CD4-positive, CD25-positive, alpha-beta regulatory T cell (primary cell): Measurements from ENCODE around the gene EIF2B4. TPM values are rescaled to one million over a fixed set of nuclear protein-coding genes. Genes with fewer than 3 reads are reported as not detected.
"Not testable (repeated sequence)": the region's sequence is repeated elsewhere in the genome, so short reads cannot be mapped to it uniquely, and the experiment has no call there.

Experiments used
- ATAC-seq, 2 donors: fragments of 150-1000 bp; cut with Tn5 transposase; one replicate each; pipeline ENCODE4 v1.10.0; 2021; ENCODE audit warnings: low read depth in 2 of 2, moderate number of reproducible peaks in 2 of 2, moderate library complexity in 1 of 2
- DNase-seq, 3 donors: peaks; one replicate each; pipeline versions ENCODE4 v3.0.0 to v3.0.0-alpha.2; 2012 to 2022; ENCODE audit warnings: mixed read lengths in 1 of 3
- H3K27ac ChIP-seq: one replicate; pipeline ENCODE4 v1.7.0; 2013; ENCODE audit warnings: mild to moderate bottlenecking, low read length; ENCODE audit not compliant: insufficient read depth, poor library complexity, severe bottlenecking
- H3K27me3 ChIP-seq: one replicate; pipeline ENCODE4 v1.7.0; 2013; ENCODE audit warnings: low read length; ENCODE audit not compliant: control insufficient read depth, insufficient read depth
- H3K36me3 ChIP-seq: one replicate; pipeline ENCODE4 v1.7.0; 2013; ENCODE audit warnings: mild to moderate bottlenecking, low read length, moderate library complexity; ENCODE audit not compliant: control insufficient read depth, insufficient read depth
- H3K4me1 ChIP-seq: 2 replicates; pipeline ENCODE4 v1.7.0; 2013; ENCODE audit warnings: mild to moderate bottlenecking, low read length; ENCODE audit not compliant: insufficient read depth, control insufficient read depth, poor library complexity, severe bottlenecking
- H3K4me3 ChIP-seq: one replicate; pipeline ENCODE4 v1.7.0; 2013; ENCODE audit warnings: low read depth, mild to moderate bottlenecking, low read length, moderate library complexity
- H3K9me3 ChIP-seq, 2 experiments: 1 replicate in 1 of 2; 2 replicates in 1 of 2; pipeline ENCODE4 v1.7.0; 2013; ENCODE audit warnings: low read length in 2 of 2, mild to moderate bottlenecking in 1 of 2, moderate library complexity in 1 of 2; ENCODE audit not compliant: control insufficient read depth in 2 of 2
- H3K27ac Mint-ChIP-seq, 3 donors: one replicate each; pipeline ENCODE4 v1.8.0; 2020 to 2022; ENCODE audit warnings: mild to moderate bottlenecking in 3 of 3, mixed read lengths in 3 of 3, moderate library complexity in 2 of 3
- H3K27me3 Mint-ChIP-seq: one replicate; pipeline ENCODE4 v1.8.0; 2022; ENCODE audit warnings: mild to moderate bottlenecking, mixed read lengths
- H3K36me3 Mint-ChIP-seq: one replicate; pipeline ENCODE4 v1.8.0; 2020; ENCODE audit warnings: mixed read lengths
- H3K4me1 Mint-ChIP-seq, 4 donors: one replicate each; pipeline ENCODE4 v1.8.0; 2020 to 2022; ENCODE audit warnings: mixed read lengths in 4 of 4, mild to moderate bottlenecking in 1 of 4
- H3K4me3 Mint-ChIP-seq, 4 donors: one replicate each; pipeline ENCODE4 v1.8.0; 2020 to 2022; ENCODE audit warnings: mild to moderate bottlenecking in 4 of 4, mixed read lengths in 4 of 4, moderate library complexity in 3 of 4
- H3K9me3 Mint-ChIP-seq, 7 donors: one replicate each; pipeline ENCODE4 v1.8.0; 2020 to 2022; ENCODE audit warnings: mixed read lengths in 7 of 7, mild to moderate bottlenecking in 3 of 7, moderate library complexity in 2 of 7
- polyA plus RNA-seq, 4 donors: library from polyadenylated mRNA; unstranded; fragments of 300-500 nt; fragmentation: Illumina TruSeq; gene quantifications; one replicate each; pipeline ENCODE4 v1.2.3, GENCODE V29; 2021
- total RNA-seq: library from RNA; stranded (reverse); gene quantifications from one replicate; pipeline ENCODE4 v1.2.3, GENCODE V29; 2022

The EIF2B4 gene
- total and polyA plus RNA-seq, 5 donors from 2014 or later, result 27.3 to 38.8 (median 33.8) TPM

- Mint-ChIP-seq H3K4me1 (peaks cover 4 to 16% (median 10%) of the 10 kb centered on the region in 4 donors), H3K9me3 (peaks cover 0 to 2% (median 0%) of the 10 kb centered on the region in 7 donors), H3K36me3 (peaks cover 20% of the 10 kb centered on the region), H3K27me3 (no peaks in the 10 kb centered on the region), H3K27ac (no peak overlapping the region), H3K4me3 (peak overlapping the region in 1 of 4 donors; percentile 68)
- DNase-seq (no peak), ATAC-seq (no peak)
- Histone ChIP-seq H3K27me3 (no peaks in the 10 kb centered on the region), H3K36me3 (peaks cover 34% of the 10 kb centered on the region), H3K4me3 (no peak overlapping the region), H3K4me1 (peaks cover 3% of the 10 kb centered on the region), H3K9me3 (no peaks in the 10 kb centered on the region), H3K27ac (no peak overlapping the region)
Measured at GRCh38 chr2:27362678-27363420, 7.3 kb downstream of the EIF2B4 start.

DNA sequence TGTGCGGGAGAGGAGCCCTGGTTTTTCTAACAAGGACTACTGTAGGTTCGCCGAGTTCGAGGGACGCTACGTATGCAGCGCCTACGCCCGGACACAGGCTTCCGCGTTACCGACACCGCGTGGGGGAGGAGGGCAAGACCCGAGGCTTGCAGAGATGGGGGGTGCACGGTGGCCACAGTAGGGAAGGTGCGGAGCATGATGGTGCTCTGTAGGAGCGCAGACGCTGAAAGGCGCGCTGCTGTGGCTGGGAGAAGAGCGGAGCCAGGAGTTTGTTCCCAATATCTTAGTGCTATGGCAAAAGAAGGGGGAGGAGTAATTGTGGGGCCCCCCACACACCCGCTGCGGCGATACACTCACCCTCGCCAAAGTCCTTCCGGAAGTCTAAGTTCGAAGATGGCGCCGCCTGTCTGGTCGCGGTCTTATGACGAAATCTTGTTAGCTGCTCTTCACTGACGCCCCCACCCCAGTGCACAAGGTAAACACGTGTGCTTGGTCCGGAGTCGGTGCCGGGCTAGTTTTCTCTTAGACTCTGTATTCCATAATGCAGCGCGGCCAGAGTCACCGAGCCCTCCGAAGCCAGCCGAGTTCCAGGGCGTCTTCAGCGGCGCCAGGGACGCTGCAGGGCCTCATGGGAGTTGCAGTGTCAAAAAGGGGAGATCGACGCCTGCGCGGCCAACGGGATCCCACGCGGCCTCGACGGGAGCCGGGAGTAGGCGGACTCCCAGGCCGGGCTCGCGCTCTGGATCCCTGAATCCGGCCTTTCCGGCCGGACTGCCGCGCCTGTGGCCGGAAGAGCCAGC, 13.6 kb downstream of the EIF2B4 start, which contains the start of gene GTF3C2:
Gene GTF3C2 (minus strand): TSS at position 383 of the 800 bp plus-strand sequence. CDS start 13,210 bp downstream, outside the sequence.
- Histone ChIP-seq H3K9me3 (no peaks in the 10 kb centered on the region), H3K4me1 (peaks cover 51% of the 10 kb centered on the region), H3K36me3 (no peaks in the 10 kb centered on the region), H3K4me3 (peak within 1 kb of the TSS; percentile 96), H3K27ac (peak within 1 kb of the TSS; percentile 92), H3K27me3 (no peaks in the 10 kb centered on the region)
- H3K27me3 Mint-ChIP-seq, result peaks cover 7% of the 10 kb centered on the region
- H3K4me1 Mint-ChIP-seq, result peaks cover 22 to 64% (median 47%) of the 10 kb centered on the region in 4 donors
- H3K36me3 Mint-ChIP-seq, result peaks cover 7% of the 10 kb centered on the region
- DNase-seq (peak; percentile 90 to 97 (median 94)), ATAC-seq (peak; percentile 83)
- peak within 1 kb of the TSS; percentile 95 to 100 (median 99) for H3K4me3 Mint-ChIP-seq
- H3K27ac Mint-ChIP-seq, result peak within 1 kb of the TSS; percentile 100
- no peaks in the 10 kb centered on the region for H3K9me3 Mint-ChIP-seq

DNA sequence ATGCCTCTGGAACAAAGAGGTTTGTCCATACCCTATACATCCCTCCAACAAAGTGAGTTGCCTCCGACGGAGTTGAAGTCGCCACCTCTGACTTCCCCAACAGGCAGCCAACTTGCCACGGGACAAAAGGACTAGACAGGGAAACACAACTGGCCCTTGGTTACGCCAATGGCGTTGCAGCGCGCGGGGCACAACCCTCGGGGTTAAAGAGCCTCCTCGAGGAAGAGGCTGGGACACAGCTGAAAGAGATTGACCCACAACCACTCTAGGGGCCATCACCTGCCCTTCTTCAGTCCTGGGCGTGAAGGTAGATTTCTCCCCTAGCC, 14.1 kb downstream of the EIF2B4 start:
- Mint-ChIP-seq H3K27ac (peak overlapping the region; percentile 100), H3K4me3 (peak overlapping the region; percentile 95 to 100 (median 99)), H3K9me3 (no peaks in the 10 kb centered on the region), H3K27me3 (peaks cover 7% of the 10 kb centered on the region), H3K36me3 (peaks cover 7% of the 10 kb centered on the region), H3K4me1 (peaks cover 23 to 68% (median 50%) of the 10 kb centered on the region in 4 donors)
- DNase-seq, result peak in 1 of 3 donors; percentile 45
- Histone ChIP-seq H3K4me3 (peak overlapping the region; percentile 96), H3K9me3 (no peaks in the 10 kb centered on the region), H3K27ac (peak overlapping the region; percentile 92), H3K27me3 (no peaks in the 10 kb centered on the region), H3K36me3 (no peaks in the 10 kb centered on the region), H3K4me1 (peaks cover 54% of the 10 kb centered on the region)
- peak; percentile 2 to 10 for ATAC-seq

DNA sequence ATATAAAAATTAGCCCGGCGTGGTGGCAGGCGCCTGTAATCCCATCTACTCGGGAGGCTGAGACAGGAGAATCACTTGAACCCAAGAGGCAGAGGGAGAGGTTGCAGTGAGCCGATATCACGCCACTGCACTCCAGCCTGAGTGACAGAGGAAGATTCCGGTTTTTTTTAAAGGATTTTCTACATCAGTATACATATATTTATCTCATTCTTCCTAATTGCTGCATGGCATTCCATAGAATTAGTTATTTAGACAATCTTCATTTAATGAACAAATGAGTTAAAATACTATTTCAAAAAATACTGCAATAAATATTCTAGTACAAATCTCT, 15.6 kb downstream of the EIF2B4 start:
- no peaks in the 10 kb centered on the region for H3K9me3 Mint-ChIP-seq
- Histone ChIP-seq H3K9me3 (no peaks in the 10 kb centered on the region), H3K4me1 (peaks cover 54% of the 10 kb centered on the region), H3K4me3 (no peak overlapping the region), H3K27ac (no peak overlapping the region), H3K27me3 (no peaks in the 10 kb centered on the region), H3K36me3 (peaks cover 3% of the 10 kb centered on the region)
- DNase-seq (no peak), ATAC-seq (no peak)
- peaks cover 12% of the 10 kb centered on the region for H3K36me3 Mint-ChIP-seq
- peak overlapping the region; percentile 95 to 100 (median 99) for H3K4me3 Mint-ChIP-seq
- no peak overlapping the region for H3K27ac Mint-ChIP-seq
- peaks cover 7% of the 10 kb centered on the region for H3K27me3 Mint-ChIP-seq
- H3K4me1 Mint-ChIP-seq, result peaks cover 23 to 77% (median 55%) of the 10 kb centered on the region in 4 donors

- DNase-seq (no peak), ATAC-seq (no peak)
- peaks cover 7% of the 10 kb centered on the region for H3K27me3 Mint-ChIP-seq
- Histone ChIP-seq H3K4me3 (no peak overlapping the region), H3K36me3 (peaks cover 3% of the 10 kb centered on the region), H3K9me3 (no peaks in the 10 kb centered on the region), H3K27me3 (no peaks in the 10 kb centered on the region), H3K4me1 (peaks cover 54% of the 10 kb centered on the region), H3K27ac (no peak overlapping the region)
- H3K27ac Mint-ChIP-seq, result peak overlapping the region in 1 of 3 donors; percentile 66
- no peaks in the 10 kb centered on the region for H3K9me3 Mint-ChIP-seq
- peak overlapping the region; percentile 68 to 100 (median 92) for H3K4me3 Mint-ChIP-seq
- H3K4me1 Mint-ChIP-seq, result peaks cover 23 to 79% (median 56%) of the 10 kb centered on the region in 4 donors
- H3K36me3 Mint-ChIP-seq, result peaks cover 16% of the 10 kb centered on the region
Measured at GRCh38 chr2:27353762-27354596, 16.2 kb downstream of the EIF2B4 start.

DNA sequence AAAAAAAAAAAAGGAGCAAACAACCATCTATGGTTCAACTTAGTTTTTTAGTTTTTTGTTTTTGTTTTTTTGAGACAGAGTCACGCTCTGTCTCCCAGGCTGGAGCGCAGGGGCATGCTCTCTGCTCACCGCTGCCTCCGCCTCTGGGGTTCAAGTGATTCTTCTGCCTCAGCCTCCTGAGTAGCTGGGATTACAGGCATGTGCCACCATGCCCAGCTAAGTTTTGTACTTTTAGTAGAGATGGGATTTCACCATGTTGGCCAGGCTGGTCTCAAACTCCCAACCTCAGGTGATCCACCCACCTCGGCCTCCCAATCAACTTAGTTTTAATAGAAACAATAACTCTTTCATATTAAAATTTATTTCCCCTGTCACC, 16.8 kb downstream of the EIF2B4 start:
- not testable (repeated sequence) for H3K27ac Mint-ChIP-seq, H3K9me3 Mint-ChIP-seq, H3K27me3 ChIP-seq, H3K4me3 ChIP-seq, H3K9me3 ChIP-seq, H3K27me3 Mint-ChIP-seq, H3K36me3 ChIP-seq, ATAC-seq, DNase-seq, H3K27ac ChIP-seq, H3K4me3 Mint-ChIP-seq
- Mint-ChIP-seq H3K36me3 (peaks cover 16% of the 10 kb centered on the region), H3K4me1 (peaks cover 22 to 78% (median 55%) of the 10 kb centered on the region in 4 donors)
- H3K4me1 ChIP-seq, result peaks cover 54% of the 10 kb centered on the region

DNA sequence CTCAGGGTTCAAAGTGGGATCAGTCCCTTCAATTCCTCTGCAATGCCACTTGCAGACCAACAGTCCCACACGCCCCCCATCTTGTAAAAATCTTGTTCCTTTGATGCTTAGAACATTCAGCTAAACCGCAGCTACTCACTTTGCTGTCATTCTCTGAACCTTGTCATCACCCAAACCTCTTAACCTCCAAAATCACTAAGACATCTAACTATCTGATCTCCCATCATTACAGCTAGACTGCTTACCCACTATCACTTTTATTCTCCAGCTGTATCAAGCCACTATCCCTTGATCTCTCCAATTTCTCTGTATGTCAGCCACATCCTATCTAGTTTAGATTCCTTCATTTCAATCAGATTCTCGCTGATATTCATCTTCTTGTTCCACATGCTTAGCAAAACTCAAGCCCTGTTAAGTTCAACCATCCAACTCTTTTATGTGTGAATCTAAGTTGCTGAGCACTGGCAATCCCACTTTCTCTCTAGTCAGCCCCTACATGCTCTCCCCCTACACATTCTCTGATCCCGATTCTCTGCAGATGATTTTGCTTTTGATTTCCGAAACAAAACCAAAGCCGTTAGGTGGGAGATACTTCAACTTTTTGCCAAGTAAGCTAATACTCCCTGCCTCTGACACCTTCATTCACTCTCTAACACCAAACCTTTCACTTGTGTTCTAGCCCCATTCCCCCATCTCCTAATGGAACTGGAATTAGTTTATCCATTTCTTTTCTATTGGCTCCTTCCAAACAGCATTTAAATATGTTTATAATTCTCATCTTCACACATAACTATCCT, 18.1 kb downstream of the EIF2B4 start:
- no peak overlapping the region for H3K27ac ChIP-seq
- peak overlapping the region; percentile 16 for H3K4me3 ChIP-seq
- H3K9me3 ChIP-seq, result no peaks in the 10 kb centered on the region
- peaks cover 18% of the 10 kb centered on the region for H3K36me3 Mint-ChIP-seq
- peak overlapping the region; percentile 5 to 53 (median 40) for H3K4me3 Mint-ChIP-seq
- no peaks in the 10 kb centered on the region for H3K9me3 Mint-ChIP-seq
- H3K36me3 ChIP-seq, result peaks cover 3% of the 10 kb centered on the region
- H3K27ac Mint-ChIP-seq, result peak overlapping the region; percentile 20 to 93 (median 44)
- H3K27me3 Mint-ChIP-seq, result peaks cover 5% of the 10 kb centered on the region
- no peaks in the 10 kb centered on the region for H3K27me3 ChIP-seq
- H3K4me1 ChIP-seq, result peaks cover 44% of the 10 kb centered on the region
- peaks cover 14 to 78% (median 54%) of the 10 kb centered on the region in 4 donors for H3K4me1 Mint-ChIP-seq
- DNase-seq (peak in 1 of 3 donors; percentile 32), ATAC-seq (no peak)
